D721Med (cell line): ENCODE measurements around the gene PLCB1.

ENCODE experiments used
- DNase-seq: peaks from one replicate; pipeline ENCODE4 v3.0.0; 2011; ENCODE audit warnings: low spot score; ENCODE audit not compliant: insufficient read length
- FAIRE-seq: peaks from 2 replicates; lab custom pipeline; 2011; peaks lifted over from hg19 to GRCh38; lab: Jason Lieb, UNC
- CTCF ChIP-seq: IDR thresholded peaks from 2 replicates; pipeline ENCODE4 v1.5.1; 2012; ENCODE audit warnings: mild to moderate bottlenecking, control low read depth; ENCODE audit not compliant: insufficient read depth; ENCODE audit errors: missing control alignments

PLCB1 gene

GRCh38 chr20:8547035-8547650, 415.1 kb downstream of the PLCB1 start:
- DNase-seq (no peak), FAIRE-seq (no peak)
- no peak for TF ChIP-seq CTCF

- FAIRE-seq (no peak), DNase-seq (no peak)
- TF ChIP-seq CTCF: no peak
Observed at GRCh38 chr20:8547968-8548588, 416.0 kb downstream of the PLCB1 start.

GRCh38 chr20:8549192-8549591, 417.1 kb downstream of the PLCB1 start:
- no peak for TF ChIP-seq CTCF
- DNase-seq (no peak), FAIRE-seq (no peak)

GRCh38 chr20:8557711-8558110, 425.6 kb downstream of the PLCB1 start:
- TF ChIP-seq CTCF: no peak
- no peak for DNase-seq
- no peak for FAIRE-seq

GRCh38 chr20:8562356-8562755, 430.3 kb downstream of the PLCB1 start:
- FAIRE-seq: no peak

GRCh38 chr20:8568075-8568474, 436.0 kb downstream of the PLCB1 start:
- TF ChIP-seq CTCF: no peak
- DNase-seq (no peak), FAIRE-seq (no peak)

More at GRCh38 chr20:8562356-8562755, 430.3 kb downstream of the PLCB1 start:
- TF ChIP-seq CTCF: no peak
- no peak for DNase-seq

- no peak for DNase-seq
- no peak for FAIRE-seq
- TF ChIP-seq CTCF: no peak
Observed at GRCh38 chr20:8569766-8570165, 437.7 kb downstream of the PLCB1 start.
